GM19238 (cell line): ENCODE data around the gene ATP8A2.
"Not testable (repeated sequence)": the region's sequence is repeated elsewhere in the genome, so short reads cannot be mapped to it uniquely, and the experiment has no call there.

Experiments
- DNase-seq: peaks from one replicate; pipeline ENCODE4 v3.0.0; 2011; ENCODE audit warnings: low spot score; ENCODE audit not compliant: insufficient read length

ATP8A2 gene

DNA sequence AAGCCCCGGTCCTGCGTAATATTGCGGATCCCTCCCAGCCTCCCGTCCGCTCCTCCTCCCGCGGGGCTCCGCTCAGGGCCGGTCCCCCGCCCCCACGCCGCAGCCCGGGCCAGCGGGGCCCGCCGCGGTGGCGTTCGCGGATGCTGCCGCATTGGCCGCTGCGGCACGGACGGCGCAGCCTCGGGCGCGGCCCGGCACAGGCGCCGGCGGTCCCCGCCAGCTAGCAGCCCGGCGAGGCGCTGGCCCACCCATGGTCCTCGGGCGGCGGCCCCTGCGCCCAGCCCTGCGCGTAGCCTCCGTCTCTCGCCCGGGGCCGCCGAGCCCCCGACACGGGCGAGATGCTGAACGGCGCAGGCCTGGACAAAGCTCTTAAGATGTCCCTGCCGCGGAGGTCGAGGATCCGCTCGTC, at the start of gene ATP8A2:
Gene ATP8A2 (plus strand): TSS at position 100 of the 409 bp plus-strand sequence. CDS start 239 bp downstream, at position 339.
- DNase-seq: no peak

DNA sequence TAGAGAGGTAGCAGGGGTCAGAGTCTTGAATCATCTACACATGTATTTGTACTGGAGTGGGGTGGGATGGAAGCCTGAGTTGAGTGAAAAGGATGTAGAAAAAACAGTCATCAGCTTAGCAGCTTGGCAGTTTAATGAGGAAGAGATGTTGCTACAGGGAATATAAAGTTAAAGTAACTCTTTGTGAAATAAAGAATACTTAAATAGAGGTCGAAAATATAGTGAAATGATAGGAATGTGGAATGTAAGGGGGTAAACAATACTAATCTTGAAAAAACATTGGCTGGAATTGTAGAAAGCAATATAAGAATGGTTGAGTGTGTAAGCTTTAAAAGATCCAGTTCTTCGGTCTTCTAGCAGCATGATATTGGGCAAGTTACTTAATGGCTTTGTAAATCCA, 47.7 kb upstream of the ATP8A2 start:
- DNase-seq: no peak

DNA sequence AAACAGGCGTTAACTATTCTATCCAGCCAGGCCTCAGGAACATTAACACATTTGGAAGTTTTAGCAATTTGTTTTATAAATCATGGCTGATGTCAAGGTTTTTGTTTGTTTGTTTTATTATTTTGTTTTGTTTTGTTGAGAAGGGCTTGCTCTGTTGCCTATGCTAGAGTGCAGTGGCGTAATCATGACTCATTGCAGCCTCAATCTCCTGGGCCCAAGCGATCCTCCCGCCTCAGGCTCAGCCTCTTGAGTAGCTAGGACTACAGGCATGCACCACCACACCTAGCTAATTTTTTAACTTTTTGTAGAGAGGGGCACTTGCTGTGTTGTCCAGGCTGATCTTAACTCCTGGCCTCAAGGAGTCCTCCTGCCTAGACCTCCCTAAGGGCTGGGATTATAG, 42.1 kb upstream of the ATP8A2 start:
- DNase-seq: no peak

DNA sequence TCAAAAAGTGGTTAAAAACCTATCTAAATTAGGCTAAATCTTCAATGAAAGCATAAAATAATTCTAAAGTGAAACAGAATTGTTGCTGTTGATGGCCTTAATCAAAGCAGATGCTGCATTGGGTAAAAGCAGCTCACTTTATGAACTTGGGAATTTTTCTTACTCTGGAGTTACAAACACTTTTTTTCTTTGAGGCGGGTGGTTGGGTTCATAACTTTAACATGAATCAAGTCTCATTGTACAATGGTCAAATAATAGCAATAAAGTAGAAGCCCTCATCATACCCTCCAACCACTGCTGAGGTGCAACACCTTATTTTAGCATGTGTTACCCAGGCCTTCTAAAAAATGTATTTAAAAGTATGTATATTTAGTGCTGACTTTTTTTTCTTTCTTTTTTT, 41.2 kb upstream of the ATP8A2 start:
- DNase-seq: no peak

DNA sequence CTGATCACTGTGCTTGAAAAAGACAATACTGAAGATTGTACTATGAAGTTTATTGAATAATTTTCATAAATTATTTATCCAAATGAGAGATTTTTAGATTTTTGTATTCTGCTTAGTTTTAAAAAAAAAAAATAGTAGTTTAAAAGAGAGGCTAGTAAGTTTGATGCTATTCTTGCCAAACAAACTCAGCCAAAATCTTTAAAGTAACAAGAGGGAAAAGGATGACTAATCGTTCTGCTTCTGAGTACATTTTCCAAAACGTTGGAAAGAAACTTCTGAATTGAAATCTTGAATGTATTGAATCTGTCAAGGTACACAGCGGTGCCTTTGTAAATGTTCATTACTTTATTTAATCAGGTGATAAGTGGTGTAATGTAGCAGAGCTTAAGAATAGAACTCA, 35.9 kb upstream of the ATP8A2 start:
- DNase-seq: no peak

DNA sequence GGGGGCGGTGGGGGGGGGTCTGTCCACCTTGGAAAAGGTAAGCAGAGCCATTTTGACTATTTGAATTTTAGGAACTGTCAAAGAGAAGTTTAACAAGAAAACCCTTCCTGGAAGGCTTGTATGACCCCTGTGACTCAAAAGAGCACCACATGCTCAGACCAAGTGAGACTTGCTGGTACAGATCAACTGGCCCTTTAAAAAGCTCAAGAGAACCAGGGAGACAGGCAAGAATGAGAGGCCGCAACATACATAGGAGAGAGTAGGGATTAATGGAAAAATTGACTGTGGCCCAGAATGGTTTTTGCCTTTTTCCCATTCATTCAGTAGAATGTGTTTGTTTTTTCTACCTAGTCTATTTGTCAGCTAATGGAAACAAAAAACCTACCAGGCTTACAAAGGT, 26.2 kb upstream of the ATP8A2 start:
- no peak for DNase-seq

DNA sequence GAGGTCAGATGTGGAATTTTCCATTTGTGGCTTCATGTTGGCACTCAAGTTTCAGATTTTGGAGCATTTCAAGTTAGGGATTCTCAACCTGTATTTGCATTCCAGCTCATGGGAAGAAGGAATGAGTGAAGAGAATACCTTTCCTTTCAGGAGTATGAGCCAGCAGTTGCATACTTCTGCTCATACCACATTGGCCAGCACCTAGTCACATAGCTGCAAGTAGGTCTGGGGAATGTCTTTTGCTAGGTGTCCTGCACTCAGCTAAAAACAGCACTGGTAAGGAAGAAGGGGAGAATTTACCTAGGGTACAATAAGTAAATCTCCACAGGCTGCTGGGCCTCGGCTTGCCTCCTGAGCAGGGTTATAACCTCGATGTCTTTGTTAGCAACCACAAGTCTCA, 24.6 kb upstream of the ATP8A2 start:
- DNase-seq: no peak

DNA sequence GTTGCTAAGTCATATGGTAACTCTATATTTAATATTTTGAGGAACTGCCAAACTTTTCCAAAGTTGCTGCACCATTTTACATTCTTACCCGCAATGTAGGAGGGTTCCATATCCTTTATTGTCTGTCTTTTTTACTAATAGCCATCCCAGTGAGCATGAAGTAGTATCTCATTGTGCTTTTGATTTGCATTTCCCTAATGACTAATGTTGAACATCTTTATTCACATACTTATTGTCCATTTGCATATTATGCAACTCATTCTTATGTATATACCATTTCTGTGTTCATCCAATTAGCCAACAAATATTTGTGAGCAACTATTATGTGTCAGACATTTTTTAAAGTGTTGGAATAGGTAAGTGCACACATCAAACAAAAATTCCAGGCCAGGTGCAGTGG, 20.4 kb upstream of the ATP8A2 start:
- no peak for DNase-seq

DNA sequence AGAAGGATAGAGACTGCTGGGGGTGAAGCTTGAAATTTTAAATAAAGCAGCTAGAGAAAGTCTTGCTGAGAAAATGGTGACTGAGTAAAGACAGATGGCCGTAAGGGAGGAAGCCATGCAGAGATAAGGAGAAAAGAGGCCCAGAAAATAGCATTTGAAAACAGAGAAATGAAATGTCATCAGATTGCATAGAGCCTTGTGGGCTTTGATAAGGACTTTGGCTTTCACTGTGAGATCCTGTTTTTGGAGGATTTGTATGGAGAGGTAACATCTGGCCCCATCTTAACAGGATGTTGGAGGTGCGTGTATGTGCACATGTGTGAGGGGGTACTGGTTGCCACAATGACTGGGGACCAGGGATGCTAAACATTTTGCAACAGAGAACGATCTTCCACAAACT, 19.5 kb upstream of the ATP8A2 start:
- DNase-seq: no peak

DNA sequence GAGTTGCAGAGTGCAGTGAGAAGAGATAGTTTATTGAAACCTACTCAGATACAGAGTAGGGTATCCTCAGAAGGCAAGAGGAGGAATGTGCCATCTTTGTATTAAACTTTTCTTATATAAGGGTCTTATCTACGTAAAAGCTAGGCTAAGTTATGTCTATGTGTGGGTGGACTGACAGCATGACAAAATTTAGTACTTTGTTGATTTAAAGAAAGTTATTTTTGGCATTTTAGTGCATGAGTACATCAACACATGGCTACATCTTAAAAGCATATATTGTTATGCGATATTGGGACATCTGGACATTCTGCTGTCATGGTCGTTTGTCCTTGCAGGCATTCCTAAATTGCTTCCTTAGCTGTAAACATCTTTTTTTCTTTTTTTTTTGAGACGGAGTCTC, 19.0 kb upstream of the ATP8A2 start:
- DNase-seq: no peak

DNA sequence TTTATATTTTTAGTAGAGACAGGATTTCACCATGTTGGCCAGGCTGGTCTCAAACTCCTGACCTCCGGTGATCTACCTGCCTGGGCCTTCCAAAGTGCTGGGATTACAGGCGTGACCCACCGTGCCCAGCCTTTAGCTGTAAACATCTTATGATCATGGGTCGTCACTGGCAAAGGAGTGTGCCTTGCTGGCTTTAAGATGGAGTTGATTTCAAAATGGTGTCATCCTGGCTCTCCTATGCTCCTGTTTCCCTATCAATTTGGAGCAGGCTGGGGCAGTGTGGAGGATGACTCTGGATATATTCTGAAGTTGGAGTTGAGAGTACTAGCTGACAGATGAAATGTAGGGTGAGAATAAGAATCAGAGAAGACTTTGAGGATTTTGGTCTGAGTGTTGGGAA, 18.4 kb upstream of the ATP8A2 start:
- no peak for DNase-seq

DNA sequence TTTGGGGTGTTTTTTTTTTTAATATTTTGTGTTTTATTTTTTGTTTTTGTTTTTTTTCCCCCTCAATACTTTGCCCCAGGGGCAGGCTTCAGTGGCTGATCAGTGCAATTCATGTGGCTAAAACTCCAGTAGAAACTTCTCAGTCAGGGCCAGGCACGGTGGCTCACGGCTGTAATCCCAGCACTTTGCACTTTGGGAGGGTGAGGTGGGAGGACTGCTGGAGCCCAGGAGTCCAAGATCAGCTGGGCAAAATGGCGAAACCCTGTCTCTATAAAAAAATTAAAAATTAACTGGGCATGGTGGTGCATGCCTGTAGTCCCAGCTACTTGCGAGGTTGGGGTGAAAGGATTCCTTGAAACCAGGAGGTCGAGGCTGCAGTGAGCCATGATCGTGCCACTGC, 17.4 kb upstream of the ATP8A2 start:
- DNase-seq: no peak

DNA sequence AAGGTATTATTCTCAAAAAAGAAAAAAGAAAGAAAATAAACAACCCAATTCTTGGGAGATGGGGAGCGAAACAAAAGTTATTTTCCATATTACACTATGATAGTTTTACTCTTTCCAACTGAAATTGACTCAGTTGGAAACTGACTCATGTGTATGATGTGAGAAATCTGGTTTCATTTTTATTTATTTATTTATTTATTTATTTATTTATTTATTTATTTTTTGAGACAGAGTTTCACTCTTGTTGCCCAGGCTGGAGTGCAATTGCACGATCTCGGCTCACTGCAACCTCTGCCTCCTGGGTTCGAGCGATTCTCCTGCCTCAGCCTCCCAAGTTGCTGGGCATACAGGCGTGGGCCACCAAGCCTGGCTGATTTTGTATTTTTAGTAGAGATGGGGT, 11.3 kb upstream of the ATP8A2 start:
- not testable (repeated sequence) for DNase-seq

DNA sequence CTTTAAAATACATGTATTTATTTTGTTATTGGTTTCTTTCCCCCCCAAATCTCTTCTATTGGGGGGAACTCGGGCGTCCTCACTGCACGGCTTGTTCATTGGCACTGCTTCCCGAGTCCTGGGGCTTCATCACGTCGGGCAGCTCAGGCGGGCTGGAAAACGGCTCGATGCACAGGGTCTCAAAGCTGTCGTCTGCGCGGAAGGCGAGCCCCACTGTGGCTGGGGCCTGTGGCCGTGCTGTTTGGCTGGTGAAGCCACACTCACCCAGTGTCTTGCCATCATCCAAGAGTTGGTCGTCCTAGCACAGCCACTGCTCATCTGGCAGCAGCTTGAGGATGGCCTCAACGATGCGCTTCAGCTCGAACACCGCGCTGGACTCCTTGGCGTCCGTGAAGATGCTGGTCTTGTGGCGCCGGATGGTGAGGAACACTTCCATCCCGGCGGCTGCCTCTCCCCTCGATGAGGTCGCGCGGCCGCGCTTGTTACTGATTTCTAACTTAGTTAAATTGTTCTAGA, 6.0 kb upstream of the ATP8A2 start:
- DNase-seq: no peak

DNA sequence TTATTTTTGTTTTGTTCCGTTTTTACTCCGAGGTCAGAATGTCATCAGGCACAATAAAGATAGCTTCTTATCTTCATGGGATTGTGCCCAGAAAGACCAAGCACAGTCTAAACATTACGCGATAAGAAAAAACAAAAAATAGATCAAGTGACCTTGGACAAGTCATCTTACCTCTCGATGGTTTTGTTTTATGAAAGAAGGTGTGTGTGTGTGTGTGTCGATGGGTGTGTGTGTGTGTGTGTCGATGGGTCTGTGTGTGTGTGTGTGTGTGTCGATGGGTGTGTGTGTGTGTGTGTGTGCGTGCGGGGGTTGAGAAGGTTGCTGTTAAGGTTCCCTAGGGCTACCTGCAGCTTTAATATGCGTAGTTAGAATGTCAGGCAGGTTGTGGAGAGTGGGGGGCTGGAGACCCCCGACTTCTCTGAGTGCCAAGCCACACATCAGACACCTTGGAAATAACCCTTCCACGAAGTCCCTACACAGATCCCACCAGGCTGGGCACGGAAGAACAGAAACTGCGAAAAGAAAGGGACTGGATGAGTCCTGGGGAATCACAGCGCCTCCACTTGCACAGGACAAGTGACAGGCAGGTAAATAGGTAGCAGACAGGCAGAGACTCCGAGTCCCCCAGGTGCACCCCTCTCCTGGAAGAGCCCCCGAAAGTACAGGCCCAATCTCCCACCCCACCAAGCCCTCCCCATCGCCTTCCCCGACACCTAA, 458 bp upstream of the ATP8A2 start:
- no peak for DNase-seq

DNA sequence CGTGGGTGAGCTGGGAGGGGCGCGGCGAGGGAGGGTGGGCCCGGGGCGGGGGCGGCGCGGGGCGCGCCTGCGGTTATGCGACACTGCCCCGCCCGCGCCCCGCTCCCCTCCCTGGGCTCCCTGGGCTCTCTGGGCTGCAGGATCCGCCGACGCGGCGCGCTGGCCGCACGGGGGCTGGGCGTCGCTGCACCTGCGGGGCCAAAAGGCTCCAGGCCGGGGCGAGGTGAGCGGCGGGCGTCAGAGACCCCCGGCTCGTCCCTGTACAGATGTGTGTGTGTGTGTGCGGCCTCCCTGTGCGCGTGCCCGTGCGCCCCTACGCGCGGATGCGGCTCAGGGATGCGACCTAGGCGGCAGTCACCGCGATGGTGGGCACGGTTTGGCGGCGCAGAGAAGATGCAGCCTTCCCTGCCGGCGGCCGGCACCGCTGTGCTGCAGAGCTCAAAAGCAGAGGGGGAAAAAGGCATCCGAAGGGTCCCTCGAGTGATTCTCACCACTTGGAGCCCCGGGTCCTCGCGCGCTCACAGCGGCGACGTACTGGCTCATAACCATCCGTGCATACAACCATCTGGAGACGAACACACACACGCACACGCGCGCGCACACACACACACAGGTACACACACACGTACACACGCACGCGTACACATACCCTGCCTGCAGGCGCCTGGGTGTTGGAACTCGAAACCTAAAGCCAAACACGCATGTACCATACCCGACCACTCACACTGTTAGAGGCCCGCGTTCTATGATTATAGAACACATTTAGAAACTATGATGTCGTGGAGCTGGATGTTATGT, 709 bp downstream of the ATP8A2 start:
- no peak for DNase-seq

DNA sequence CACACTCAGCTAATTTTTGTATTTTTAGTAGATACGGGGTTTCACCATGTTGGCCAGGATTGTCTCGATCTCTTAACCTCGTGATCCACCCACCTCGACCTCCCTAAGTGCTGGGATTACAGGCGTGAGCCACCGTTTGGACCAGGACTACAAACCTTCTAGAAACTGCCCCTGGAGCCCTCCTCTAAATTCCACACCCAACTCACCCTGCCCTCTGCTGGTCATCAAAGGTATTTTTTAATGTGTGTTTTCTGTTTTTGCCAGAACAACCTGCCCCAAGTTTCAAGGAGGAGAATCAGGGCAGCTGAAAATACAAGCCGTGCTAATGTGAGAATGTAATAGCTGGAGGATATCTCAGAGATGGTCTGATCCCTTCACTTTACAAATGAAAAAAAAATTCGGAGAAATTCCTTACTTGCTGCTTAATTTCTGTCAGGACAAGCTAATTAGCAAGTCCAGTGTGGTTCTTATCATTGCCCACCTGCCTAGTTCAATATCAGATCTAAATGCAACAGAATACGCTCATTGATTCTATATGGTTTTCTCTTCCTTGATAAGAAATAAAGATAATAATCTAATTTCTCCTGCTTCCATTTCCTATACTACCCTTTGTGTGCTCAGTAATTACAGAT, 4.1 kb downstream of the ATP8A2 start:
- peak; percentile 33 for DNase-seq

DNA sequence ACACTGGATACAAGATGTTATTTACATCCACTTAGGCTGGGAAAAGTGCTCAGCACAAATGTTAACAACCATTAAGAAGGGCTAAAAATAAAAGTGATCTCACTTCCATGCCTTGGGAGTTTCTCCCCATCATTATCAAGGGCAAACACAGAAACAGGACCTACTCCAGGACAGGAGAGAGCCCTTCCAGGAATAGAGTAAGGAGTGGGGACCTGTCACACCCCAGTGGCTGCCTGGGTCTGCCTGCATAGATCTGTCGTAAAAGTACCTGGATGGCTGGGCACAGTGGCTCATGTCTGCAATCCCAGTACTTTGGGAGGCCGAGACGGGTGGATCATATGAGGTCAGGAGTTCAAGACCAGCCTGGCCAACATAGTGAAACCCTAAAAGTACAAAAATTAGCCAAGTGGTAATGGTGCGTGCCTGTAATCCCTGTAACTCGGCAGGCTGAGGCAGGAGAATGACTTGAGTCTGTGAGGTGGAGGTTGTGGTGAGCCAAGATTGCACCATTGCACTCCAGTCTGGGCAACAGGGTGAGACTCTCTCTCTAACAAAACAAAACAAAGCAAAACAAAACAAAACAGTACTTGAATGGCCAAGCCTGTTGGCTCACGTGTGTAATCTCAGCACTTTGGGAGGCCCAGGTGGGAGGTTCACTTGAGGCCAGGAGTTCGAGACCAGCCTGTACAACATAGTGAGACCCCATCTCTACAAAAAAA, 5.6 kb downstream of the ATP8A2 start:
- no peak for DNase-seq

DNA sequence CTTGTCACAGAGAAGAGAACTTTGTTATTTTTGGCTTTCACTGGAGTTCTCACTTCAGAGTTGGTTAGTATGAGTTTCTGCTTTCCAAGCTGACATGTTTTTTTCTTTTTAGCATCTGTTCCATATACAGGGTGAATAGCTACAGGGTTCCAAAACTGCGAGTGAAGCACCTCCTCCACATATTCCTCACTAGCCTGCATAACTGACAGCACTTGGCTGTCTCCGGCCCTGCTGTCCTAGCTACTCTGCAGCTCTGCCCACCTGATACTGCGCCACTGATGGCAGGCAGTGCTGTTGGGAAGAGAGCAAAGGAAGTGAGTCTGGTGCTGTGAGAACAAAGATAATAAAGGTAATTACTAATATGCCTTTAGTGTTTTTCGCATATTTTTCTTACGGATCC, 6.8 kb downstream of the ATP8A2 start:
- no peak for DNase-seq

DNA sequence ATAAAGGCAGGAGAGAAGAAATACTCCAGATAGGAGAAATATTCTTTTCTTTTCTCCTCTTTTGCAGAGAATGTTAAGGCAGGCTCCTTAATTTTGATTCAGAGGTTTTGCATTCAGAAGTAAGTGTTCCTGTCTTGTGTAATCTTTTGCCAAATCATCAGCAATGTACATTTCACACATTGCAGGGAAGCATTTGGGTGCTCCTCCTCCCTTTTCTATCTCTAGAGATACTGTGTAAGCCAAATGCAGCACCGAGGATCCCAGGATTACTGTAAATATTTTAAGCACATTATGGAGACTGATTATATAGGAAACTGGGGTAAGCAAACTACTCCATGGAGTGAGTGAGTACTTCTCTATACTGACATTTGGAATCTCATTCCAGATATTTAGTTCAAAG, 7.2 kb downstream of the ATP8A2 start:
- no peak for DNase-seq

DNA sequence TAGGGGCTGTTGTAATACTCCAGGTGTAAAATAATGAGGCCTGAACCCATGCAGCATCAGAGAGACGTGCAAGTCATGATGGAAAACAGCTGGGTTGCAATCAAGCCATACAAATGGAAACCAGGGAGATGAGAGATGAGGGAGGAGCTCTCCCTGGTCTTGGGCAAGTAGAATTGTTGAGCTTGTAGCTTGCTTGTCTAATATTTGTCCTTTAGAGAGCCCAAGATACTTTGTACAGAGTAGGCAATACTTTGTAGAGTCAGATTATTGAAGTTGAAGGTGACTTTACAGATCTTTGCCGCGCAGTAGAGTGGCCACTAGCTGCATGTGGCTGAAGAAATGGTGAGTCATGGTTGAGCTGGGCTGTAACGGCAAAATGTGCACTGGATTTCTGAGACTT, 8.3 kb downstream of the ATP8A2 start:
- DNase-seq: no peak
